Activated gamma-delta T cell treated with Interleukin-2 at 50 U/mL for 16 hours (primary cell): Measurements from ENCODE around the gene FAM50B.
A peak's percentile ranks its signal among the peaks of the same experiment; 100 is the strongest.
"Not testable (repeated sequence)": the region's sequence is repeated elsewhere in the genome, so short reads cannot be mapped to it uniquely, and the experiment has no call there.

Source experiments
- DNase-seq: peaks from one replicate; pipeline ENCODE4 v3.0.0-alpha.2; 2020

The FAM50B gene

DNA sequence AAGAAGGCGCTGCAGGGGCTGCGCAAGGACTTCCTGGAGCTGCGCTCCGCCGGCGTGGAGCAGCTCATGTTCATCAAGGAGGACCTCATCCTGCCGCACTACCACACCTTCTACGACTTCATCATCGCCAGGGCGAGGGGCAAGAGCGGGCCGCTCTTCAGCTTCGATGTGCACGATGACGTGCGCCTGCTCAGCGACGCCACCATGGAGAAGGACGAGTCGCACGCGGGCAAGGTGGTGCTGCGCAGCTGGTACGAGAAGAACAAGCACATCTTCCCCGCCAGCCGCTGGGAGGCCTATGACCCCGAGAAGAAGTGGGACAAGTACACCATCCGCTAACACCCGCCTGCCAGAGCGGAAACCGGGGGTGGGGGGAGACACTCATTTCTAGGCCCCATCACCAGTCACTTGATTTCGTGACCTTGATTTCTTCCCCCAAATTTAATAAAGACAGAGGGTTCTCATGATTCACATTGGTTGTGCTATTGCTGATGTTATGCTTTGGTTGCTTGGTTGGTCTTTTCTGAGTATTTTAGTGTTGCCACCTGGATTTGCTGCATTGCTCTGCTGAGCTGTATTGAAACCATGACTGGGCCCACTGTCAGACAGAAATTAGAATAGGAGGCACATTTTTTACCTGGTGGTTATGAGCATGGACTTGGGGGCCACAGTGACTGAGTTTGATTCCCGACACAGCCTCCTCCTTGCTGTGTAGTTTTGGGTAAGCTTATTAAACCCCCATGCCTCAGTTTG lies 1.5 kb downstream of the FAM50B start:
- peak; percentile 12 for DNase-seq

DNA sequence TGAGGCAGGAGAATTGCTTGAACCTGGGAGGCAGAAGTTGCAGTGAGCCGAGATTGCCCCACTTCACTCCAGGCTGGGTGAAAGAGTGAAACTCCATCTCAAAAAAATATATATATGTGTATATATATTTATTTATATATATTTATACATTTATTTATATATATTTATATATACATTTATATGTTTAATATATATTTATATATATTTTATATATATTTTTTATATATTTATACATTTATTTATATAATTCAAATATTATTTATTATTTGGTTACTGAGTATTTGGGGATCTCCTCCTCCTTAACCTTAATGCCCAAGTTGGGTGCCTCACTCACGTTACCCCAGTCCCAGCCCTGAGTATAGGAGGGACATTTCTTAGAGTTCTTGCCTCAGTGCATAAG lies 2.7 kb downstream of the FAM50B start:
- no peak for DNase-seq

DNA sequence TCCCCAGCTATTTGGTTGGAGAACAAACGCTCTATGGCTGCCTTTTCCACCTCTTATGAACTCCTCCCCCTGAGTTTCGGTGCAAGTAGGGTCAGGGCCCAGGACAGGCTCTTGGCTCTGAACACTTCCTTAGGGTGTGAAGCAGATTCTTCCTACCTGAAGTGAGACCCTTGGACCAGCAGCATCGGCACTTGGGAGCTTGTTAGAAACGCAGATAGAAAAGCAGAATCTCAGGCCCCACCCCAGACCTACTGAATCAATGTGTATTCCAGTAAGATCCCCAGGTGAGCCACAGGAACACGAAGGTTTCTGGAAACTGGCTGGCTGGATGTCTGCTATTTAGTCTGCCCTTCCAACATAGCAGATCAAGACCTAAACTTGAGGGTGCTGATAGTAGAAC lies 3.2 kb downstream of the FAM50B start:
- DNase-seq = no peak

DNA sequence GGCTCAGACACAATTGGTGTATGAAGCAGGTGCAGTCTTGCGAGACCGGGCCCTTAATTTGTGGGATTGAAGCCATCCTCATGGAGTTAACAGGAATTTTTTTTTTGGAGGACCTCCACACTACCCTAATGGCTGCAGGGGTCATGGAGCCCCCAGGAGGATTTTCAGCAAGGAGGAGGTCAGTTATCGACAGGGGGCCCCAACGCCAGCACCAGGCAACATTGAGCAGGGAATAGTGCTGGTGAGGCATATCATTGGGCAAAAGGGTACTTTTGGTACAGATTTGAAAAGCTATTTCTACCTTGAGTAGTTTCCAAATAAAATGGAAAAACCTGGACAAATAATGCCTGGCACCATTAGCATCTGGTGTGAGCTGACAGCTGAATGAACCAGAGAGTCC lies 6.7 kb downstream of the FAM50B start:
- DNase-seq = no peak

DNA sequence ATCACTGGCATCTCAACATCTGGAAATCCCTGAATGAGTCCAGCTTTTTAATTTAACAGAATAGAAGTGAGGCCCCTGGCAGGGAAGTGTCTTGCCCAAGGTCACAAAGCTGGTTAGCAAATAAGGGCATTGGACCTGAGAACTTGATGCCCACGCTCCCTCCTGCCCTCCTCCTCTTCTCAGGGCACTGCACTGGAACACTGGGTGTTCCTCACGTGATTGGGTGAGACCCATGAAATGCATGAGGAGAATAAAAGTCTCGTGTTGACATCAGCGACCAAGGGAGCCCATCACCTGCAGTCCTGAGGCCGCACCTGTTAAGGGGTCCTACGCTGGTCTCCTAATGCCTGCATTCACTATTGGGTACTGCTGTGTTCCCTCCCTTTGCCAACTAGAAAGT lies 7.4 kb downstream of the FAM50B start:
- no peak for DNase-seq

DNA sequence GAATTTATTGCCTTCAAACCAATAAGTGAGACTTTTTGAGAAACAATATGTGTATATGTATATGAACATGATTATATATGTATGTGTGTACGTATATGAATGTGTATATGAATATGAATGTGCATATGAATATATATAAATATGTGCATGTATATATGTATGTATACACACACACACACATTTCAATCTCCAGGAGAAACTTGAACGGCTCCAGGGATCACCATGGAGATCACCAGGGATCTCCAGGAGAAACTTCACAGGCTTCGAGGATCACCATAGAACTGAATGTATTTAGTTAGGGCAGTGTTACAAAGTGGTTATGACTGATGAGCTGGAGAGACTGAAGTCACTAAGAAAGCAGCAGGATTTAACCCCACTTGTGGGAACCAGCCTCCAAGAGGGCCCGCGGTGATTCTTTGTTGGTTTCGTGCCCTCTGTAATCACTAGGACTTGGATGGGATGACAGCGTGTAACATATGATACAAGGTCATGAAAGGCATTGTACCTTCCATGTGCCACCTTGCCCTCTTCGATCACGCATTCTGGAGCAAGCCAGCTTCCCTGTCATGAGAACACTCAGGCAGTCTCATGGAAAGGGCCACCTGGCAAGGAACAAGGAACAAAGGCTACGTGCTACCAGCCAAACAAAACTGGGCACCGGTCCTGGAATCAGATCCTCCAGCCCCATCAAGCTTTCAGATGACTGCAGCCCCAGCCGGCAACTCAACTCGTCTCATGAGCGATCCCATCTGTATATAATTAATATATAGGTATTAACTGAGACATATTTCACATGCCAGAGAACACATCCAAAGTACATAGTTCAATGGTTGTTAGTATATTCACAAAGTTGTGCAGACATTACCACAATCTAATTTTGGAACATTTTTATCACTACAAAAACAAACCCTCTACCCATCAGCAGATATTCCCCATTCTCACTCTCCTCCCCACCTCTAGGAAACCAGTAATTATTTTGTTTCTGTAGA lies 8.6 kb downstream of the FAM50B start:
- no peak for DNase-seq

DNA sequence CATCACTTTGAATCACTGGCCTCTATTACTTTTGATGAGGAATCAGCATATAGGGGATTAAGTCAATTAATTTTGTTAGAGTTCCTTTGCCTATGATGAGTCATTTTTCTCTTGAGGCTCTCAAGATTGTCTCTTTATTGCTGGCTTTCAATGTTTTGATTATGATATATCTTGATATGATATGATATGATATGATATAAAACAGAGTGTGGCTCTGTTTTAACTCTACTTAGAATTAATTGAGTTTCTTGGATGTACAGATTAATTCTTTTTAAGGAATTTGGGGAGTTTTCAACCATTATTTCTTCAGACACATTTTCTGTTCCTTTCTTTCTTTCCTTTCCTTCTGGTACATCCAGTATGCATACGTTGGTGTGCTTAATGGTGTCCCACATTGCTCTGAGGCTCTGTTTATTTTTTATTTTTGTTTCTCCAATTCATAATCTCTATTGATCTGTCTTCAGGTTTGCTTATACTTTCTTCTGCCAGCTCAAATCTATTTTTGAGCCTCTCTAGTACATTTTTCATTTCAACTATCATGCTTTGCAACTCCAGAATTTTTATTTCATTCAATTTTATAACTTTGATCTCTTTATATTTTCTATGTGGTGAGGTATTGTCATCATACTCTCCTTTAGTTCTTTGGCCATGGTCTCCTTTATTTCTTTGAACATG lies 10.8 kb downstream of the FAM50B start:
- no peak for DNase-seq

DNA sequence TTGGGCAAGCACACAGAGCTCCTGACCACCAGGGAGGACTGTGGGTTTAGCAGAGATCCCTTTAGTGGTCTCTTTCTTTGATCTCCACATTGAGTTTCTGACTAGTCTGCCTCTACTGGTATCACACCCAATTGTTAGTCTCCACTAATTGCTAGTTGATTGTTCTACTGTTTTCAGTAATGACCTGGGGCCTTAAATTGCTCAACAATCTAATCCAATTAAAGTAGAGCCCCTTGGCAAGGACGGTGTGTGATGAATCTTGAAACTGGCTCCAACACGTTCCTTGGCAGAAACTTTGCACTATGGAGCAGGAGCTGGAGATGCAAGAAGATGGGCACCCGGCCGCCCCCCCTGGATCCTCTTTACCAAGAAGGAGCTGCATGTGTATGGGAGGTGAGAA lies 12.3 kb downstream of the FAM50B start:
- DNase-seq = no peak

DNA sequence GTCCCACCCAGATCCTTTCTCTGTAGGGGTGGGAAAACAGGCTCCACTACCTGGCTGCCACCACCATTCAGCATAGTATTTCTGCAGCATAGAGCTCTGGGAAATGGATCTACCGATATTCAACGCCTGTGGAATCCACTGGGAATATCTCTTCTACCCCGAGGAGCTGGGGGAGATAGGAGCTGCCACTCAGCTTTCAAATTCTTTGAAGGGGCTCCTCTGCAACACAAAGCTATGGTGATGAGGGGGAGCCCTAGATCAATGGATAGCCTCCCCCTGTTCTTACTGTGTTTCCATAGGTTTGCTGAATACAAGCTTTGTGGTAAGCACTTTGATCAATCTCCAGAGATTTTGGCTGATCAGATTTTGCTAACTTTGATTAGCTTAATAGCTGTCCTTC lies 12.9 kb downstream of the FAM50B start:
- DNase-seq = no peak

DNA sequence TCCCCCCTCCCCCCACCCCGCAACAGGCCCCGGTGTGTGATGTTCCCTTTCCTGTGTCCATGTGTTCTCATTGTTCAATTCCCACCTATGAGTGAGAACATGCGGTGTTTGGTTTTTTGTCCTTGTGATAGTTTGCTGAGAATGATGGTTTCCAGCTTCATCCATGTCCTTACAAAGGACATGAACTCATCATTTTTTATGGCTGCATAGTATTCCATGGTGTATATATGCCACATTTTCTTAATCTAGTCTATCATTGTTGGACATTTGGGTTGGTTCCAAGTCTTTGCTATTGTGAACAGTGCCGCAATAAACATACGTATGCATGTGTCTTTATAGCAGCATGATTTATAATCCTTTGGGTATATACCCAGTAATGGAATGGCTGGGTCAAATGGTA lies 14.1 kb downstream of the FAM50B start:
- not testable (repeated sequence) for DNase-seq

DNA sequence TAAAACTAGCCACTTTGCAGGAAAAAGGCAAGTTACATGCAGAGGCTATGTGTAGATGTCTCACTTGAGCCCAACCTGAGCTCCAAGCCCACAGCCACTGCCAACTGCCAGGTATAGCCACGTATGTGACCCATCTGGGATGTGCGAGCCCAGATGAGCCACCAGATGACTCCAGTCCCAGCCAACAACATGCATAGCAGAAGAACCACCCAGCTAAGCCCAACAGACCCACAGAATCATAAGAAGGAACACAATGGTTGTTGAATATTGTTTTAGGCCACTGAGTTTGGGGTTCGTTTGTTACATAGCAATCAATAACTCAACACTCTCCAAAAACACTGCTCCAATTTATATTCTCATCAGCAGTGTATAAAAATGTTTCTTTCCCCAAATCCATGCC lies 16.3 kb downstream of the FAM50B start:
- no peak for DNase-seq

DNA sequence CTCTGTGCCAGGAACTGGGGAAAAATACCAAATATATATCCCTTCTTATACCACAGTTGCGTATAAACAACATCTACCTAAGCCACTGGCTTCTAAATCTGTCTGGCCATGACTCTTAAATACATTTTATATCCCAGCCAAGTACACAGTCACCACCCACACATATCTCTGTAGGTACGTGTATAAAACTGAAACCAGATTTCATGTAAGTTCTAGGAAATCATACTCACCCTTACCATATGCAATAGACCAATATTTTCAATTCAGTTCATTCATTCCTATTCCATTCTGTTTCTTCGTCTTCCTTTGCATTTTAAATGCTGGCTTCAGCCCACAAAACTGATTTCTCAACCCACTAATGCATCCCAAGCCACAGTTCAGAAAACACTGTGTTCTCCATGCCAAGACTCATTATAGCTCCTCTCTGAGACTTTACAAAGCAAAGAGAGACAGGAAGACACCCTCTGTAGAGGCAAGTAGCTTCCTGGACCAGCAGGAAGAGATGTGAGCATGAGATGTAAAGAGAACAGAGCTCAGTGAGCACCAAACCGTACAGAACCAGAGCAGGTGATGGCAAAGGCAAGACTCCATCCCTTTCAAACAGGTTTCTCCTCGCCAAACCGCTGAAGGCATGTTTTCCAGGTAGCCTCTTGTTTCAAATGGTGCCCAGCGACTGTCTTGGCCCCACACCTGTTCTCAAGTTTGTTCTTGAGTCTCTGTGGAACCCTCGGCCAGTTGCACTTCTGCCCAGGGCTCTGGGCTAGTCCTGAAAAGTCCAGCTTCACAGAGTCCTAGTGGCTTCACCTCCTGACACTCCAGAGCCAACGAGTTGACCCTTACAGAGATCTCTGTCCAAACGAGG lies 18.7 kb downstream of the FAM50B start:
- no peak for DNase-seq

DNA sequence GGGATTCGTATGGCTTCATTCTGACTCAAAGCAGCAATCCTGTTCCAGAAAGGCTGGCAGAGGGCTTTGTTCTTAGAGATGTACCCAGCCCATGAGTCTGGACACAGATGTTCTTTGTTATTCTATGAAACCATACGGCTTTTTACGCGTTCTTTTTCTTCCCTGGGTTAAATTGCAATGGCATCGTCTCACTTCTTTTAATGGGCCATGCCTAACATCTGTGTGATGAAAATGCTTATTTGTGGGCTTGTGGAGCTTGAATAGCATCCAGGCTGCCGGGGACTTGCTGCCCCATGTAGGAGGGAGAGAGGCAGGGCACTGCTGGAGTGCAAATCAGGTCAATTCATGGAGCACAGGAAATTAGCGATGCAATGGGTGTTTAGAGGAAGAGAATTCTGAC lies 19.4 kb downstream of the FAM50B start:
- no peak for DNase-seq

DNA sequence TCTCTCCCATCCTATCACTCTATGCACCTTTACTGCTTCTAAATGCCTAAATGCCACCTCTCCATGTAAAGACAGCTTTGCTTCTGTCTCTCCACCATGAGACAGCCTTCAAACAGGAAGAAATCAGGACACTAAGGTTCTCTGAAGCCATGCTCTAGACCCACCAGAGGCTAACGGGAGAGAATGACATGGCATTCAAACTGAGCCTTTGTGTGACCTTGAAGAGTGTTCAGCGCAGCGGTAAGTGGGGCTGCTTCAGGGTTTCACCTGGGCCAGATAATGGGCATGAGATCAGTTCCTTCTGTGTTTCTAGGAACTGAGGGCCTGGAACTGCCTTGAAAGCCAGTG lies 20.1 kb downstream of the FAM50B start:
- DNase-seq = no peak

DNA sequence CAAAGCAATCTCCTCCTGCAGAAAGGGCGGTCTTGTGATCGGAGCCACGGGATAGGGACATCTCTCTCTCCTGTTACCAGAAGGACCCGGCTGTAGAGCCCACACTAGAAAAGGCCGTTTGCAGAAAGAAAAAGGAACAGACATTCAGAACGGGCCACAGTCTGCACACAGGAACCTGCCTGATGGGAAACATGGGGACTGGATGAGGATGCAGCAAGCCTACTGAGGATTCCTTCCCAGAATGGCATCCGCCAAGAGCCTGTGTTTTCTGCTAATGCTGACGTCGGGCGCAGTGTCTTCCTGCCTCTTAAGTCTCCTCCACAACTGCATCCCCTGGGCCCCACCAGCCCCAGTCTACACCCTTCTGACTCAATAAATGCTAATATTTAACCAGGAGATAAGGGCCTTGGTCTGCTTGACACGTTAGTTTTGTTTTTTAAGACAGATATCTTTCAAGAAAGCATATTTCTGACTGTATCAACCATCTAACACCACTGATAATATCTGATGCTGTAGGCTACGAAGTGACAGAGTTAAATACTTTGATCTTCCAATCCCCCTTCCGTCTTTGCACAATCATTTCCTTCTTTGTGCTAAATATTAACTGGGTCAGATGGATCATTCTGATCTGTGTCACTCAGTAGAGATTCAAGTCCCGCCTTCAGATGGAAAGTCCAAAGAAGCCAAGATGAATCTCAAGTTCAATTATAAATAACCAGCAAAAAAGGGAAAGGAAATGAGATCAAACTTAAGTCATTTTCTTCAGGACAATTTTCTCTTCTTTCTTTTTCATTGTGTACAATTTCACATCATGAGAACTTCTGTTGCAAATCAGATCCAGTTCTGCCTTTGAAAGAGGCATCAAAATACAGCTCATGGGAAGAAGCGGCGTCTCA lies 20.7 kb downstream of the FAM50B start:
- DNase-seq = no peak

DNA sequence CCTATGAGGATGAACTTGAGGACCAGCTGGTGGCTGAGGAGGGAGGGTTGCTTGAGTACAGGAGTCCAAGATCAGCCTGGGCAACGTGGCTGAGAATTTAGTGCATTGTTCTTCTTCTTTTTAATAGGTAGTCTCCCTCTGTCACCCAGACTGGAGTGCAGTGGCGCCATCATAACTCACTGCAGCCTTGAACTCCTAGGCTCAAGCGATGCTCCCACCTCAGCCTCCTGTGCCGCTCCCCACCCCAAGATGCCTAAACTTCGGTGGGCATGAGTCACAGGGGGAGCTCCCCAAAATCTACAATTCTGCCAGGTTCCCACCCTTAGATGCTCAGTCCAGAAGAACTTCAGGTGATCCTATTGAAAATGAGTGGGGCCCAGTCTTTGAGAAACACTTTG lies 21.4 kb downstream of the FAM50B start:
- DNase-seq = no peak

DNA sequence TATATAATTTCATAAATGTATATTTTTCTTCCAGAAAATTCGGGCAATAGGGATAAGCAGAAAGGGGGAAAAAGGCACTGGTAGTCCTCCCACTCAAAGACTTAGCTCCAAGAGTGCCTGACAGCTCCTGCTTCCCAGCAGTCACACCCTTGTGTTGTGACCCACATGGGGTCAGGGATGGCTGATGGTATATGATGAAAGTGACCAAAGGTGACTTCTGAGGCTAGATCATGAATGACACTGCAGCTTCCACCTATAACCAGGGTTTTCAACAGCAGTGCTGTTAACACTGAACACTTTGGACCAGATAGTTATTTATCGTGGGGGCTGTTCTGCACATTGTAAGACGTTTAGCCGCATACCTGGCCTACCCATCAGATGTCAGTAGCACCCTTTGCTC lies 22.3 kb downstream of the FAM50B start:
- no peak for DNase-seq

DNA sequence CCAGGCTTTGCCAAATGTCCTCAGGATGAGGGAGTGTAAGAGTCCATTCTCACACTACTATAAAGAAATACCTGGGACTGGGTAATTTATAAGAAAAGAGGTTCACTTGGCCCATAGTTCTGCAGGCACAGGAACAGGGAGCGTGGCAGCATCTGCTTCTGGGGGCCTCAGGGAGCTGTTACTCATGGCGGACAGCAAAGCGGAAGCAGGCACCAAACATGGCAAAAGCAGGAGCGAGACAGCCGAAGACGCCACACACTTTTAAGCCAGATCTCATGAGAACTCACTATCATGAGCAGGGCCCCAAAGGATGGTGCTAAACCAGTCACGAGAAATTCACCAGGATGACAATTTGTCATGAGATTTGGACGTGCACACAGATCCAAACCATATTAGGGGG lies 22.8 kb downstream of the FAM50B start:
- no peak for DNase-seq

DNA sequence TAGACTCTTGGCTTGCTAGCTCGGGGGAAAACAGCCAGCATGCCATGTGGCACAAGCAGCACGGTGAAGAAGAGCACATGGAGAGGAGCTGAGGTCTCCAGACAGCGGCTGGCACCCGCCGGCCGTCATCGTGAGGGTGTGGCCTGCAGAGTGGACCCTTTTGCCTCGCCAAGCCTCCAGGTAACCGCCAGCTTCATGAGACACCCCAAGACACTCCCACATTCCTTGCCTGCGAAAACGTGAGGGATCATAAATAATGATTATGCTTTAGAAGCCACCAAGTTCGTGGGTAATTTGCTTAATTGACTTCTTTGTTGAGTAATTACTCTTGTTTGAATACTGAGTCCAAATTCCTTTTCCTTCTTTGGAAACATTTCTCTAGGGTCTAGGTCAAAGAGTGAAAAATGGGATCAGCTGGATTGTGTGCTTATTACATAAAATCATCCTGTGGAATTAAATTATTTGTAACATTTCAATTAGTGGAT lies 23.2 kb downstream of the FAM50B start:
- DNase-seq = no peak

DNA sequence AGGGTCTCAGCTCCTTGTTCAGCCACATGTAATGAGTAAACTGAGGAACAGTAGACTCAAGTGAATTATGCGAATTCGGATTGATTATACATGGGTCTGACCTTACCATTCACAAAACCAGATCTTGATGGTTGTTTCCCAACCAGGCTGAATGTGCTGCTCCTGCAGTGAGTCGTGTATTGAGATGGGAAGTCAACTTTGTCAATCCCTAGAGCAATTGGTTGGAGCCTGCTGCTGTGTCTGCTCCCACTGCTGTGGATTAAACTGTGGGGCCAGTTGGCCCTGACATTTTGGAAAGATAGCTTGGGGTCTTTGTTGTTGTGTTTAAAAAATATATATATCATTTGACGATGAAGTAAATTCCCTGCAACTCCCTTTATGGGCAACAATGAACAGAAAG lies 23.9 kb downstream of the FAM50B start:
- DNase-seq = no peak

DNA sequence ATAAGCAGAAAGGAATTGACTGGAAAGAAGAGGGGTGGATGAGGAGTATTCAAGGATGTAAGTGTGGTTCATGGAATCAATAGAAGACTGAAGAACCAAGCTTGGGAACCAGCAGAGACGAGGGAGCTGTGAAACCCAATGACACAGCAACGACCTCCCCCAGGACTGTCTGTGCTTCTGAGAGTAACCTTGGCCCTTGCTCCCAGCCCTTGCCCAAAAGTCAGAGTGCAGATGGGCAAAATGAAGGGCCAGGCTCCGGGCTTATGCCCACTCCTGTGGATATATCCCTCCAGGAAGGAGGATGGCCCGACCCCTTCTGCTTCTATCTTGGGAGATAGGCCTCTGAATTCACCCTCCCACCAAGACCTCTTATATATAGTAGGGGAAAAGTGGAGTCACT lies 24.9 kb downstream of the FAM50B start:
- no peak for DNase-seq

DNA sequence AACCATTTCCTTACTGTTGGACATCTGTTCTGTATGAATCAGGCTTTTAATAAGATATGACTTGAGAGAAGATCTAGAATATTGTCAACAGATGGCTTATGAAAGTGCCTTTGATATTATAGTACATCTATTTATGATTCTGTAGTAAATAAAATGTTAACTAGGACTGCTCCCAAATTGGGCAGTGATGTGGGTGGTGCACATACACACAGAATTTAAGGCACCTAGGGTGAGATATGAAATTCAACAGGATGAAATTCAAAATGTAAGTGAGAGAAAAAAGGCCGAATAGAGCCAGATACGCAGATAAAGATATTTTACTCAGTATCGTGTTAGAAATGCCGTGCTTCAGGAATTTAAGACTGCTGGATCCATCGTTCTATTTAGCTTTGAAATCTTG lies 26.3 kb downstream of the FAM50B start:
- DNase-seq = no peak
